Subcutaneous adipose tissue (tissue), 4 donors: ENCODE measurements around the gene LDLRAD4. TPM values are rescaled to one million over a fixed set of nuclear protein-coding genes. Genes with fewer than 3 reads are reported as not detected.

Source experiments
- CTCF ChIP-seq: fragments of 450-650 bp; IDR thresholded peaks from one replicate; pipeline ENCODE4 v1.5.1; 2016; ENCODE audit warnings: low read depth, mild to moderate bottlenecking, control low read depth, antibody characterized with exemption, moderate library complexity
- total RNA-seq, 4 donors: library from RNA; depleted of rRNA; stranded (reverse); fragments of >200 nt; gene quantifications; one replicate each; pipeline ENCODE4 v1.1.0, GENCODE V29; 2016

LDLRAD4 gene
- total RNA-seq, 4 donors from 2014 or later: 16.4 to 28.4 (median 21.6) TPM

- TF ChIP-seq CTCF: no peak
Observed at GRCh38 chr18:13440277-13441248, 222.0 kb downstream of the LDLRAD4 start.

GRCh38 chr18:13441736-13442135 is 223.2 kb downstream of the LDLRAD4 start:
- TF ChIP-seq CTCF: no peak

GRCh38 chr18:13442451-13442850 is 223.9 kb downstream of the LDLRAD4 start:
- TF ChIP-seq CTCF: no peak

- TF ChIP-seq CTCF: no peak
Observed at GRCh38 chr18:13443552-13443951, 225.0 kb downstream of the LDLRAD4 start.

GRCh38 chr18:13444430-13445240 is 226.1 kb downstream of the LDLRAD4 start:
- no peak for TF ChIP-seq CTCF

GRCh38 chr18:13445241-13445897 is 226.8 kb downstream of the LDLRAD4 start:
- no peak for TF ChIP-seq CTCF
